ENCODE measurements around the gene KCNS1. TPM values are rescaled to one million over a fixed set of nuclear protein-coding genes. Genes with fewer than 3 reads are reported as not detected.
"Not testable (repeated sequence)": the region's sequence is repeated elsewhere in the genome, so short reads cannot be mapped to it uniquely, and the experiment has no call there.

The KCNS1 gene, protein sequence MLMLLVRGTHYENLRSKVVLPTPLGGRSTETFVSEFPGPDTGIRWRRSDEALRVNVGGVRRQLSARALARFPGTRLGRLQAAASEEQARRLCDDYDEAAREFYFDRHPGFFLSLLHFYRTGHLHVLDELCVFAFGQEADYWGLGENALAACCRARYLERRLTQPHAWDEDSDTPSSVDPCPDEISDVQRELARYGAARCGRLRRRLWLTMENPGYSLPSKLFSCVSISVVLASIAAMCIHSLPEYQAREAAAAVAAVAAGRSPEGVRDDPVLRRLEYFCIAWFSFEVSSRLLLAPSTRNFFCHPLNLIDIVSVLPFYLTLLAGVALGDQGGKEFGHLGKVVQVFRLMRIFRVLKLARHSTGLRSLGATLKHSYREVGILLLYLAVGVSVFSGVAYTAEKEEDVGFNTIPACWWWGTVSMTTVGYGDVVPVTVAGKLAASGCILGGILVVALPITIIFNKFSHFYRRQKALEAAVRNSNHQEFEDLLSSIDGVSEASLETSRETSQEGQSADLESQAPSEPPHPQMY
- polyA plus RNA-seq (ENCODE audit: insufficient read length in 10 of 10), result under 1 TPM in 9 of 10 donors, not detected in 1; 0.03 to 0.18 (median 0.07) TPM
- long read RNA-seq, donor 1, result 0 reads
- long read RNA-seq, donor 2, result 0 reads
- long read RNA-seq, donor 3, result 0 reads
- long read RNA-seq, donor 4, result 0 reads
- long read RNA-seq, donor 5, result 0 reads
- long read RNA-seq, donor 6, result 0 reads
- long read RNA-seq, donor 7, result 0 reads
- long read RNA-seq, donor 8, result 0 reads
- long read RNA-seq, donor 9, result 0 reads

DNA sequence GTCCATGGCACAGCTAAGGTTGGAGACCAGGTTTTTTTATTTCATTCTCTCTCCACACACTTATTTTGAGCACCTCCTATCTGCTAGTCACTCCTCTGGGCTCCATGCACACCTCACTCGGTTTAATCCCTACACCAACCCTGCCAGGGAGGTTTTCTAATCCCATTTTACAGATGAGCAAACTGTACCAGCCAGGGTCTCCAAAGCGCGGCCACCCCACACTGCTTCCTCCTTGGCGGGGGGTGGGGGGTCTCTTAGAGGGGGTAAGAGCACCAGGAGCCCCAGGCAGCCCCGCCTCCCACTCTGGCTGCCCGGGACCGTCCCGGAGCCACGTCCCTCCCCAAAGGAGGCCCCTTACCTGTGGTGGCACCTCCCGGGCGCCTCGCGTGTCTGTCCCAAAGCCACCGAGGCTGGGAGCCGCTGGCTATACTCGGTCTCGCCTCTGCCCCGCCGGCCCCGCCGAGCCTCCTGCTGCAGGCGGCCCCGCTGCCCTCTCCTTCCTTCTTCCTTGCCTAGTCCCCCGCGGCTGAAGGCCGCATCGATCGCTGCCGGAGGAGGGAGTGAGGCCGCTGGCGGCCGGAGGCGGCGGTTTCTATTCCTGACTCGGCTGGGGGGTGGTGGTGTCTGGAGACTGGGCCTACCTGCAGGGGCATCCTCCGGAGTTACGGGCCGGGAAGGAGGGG lies at the start of gene KCNS1:
KCNS1 (minus strand) TSS at position 565 of the 683 bp plus-strand sequence. CDS start 1,891 bp downstream, outside the sequence.
- no peak for DNase-seq

DNA sequence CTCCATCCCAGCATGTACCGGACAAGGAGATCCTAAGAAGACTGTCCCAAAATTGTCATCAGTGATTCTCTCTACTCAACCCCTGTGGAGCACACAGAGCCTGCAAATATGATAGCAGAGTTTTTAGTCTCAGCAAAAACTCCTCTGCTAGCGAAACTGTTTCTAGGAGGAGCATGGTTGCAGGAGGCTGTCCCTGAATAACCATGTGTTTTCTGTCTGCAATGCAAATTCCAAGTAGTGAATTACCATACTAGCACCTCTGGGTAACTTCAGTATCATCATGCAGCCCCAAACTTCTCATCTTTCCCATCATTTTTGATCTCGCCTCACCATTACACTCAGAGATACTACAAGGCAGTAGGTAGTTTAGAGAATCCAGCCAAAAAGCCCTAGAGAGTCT lies 48.1 kb upstream of the KCNS1 start:
- DNase-seq, result no peak

DNA sequence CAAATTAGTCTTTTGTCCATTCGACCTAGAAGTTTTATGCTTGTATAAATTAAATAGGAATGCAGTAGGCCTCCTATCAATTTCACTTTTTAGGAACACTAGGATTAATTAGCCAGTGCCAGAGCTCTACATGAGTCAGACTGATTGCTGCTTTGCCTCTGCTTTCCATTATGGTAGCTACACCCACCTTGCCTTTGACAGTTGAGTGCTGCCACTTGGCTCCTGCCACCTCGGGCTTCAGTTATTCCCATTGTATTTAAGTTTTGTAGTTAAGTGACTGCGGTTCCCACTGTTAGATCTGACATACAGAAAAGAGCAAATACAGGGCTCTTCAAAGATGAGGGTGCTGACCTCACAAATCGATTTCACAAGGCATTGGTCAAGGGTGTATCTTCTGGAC lies 39.9 kb upstream of the KCNS1 start:
- DNase-seq, result no peak

DNA sequence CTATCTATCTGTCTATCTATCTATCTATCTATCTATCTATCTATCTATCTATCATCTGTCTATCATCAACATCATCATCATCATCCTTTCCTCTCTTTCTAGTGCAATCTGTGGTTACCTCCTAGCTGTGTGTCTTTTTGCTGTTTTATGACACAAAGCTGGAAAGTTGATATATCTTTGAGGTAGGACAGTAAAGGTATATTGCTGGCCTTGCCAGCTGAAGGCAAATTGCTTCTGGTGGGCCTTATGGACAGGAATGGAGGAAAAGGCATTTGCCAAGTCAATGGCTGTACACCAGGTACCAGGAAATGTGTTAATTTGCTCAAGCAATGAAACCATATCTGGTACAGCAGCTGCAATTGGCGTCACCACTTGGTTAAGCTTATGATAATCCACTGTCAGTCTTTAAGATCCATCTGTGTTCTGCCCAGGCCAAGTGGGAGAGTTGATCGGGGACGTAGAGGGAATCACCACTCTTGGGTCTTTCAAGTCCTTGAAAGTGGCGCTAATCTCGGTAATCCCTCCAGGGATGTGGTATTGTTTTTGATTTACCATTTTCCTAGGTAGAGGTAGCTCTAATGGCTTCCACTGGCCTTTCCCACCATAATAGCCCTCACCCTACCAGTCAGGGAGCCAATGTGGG lies 38.9 kb upstream of the KCNS1 start:
- not testable (repeated sequence) for DNase-seq

DNA sequence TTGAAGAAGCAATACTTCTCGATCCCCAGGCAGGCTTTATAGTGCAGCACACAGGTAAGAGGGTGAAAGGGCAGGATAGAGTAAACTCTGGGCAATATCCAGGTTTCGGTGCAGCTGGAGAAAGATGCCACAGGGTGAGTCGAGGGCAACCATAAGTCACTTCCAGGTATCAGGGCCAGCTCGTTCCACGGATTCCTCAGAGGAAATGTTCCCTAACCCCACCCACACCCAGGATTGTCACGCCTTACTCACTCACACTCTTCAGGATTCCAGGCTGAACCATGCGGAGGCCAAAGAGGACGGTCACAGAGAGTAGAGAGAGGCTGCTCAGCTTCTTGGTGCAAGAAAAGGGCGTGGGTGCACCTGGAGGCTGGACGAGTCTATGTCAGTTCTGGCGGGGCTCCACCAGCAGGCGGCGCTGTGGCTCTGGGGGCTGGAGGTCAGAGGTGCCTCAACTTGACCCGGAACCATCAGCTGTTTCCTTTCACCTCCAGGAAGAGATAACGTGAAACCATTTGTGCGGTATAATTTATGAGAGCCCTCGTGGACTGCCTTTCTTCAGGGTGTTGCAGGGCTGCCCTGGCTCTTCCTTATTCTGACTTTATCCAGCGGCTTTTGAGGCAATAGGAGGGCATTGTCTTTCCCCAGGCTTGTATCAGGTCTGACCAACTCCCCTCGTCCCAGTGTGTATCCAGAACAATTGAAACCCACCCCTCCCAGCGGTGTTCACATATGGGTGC lies 37.8 kb upstream of the KCNS1 start:
- DNase-seq, result no peak

DNA sequence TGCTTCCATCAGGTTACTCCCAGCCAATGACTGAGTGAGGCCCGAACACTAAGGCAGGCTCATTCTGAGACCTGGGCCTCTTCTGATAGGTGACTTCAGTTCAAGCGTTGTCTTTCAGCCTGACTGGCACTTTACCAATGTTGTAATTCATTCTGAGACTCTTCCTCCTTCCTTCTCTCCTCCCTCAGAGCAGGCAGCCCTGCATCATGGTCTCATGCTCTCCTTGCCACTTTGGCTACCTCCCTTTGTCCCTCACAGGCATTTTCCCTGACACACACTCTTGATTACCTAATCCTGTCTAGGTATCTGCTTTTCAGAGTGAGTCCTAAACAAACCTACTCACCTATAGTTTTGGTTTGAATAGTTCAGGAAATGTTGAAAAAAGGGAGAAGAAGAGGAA lies 36.0 kb upstream of the KCNS1 start:
- DNase-seq, result no peak

DNA sequence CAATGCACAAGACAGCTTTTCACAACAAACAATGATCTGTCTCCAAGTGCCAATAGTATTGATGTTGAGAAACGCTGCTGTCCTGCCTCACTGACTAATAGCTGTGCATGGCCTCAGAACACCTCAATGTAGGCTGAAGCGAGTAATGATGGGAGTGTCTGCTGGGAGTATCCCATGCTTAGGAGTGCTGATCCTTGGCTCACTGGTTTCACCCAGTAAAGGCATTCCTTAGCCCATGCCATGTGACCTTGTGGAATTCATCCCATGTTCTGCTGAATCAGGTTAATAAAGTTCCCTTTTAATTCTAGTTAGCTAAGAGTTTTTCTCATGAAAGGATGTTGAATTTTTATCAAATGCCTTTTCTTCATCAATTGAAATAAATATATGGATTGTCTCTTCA lies 27.2 kb upstream of the KCNS1 start:
- DNase-seq, result no peak

DNA sequence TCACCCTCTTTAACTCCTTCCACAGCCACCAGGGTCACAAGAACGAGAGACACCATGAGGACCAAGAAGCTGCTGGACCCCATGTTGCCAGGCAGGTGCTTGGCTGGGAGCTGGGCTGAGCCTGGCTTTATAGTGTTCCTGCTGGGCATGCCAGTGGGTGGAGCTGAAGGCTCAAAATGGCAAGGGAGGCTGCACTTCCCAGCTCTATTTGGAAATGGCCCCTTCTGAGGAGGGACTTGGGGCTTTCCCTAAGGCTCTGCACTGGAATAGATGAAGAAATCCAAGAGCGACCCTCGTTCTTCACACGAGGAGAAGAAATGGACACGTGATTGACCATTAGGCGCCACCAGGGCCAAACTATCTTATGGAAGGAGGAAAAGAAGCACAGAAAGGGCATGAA lies 23.4 kb upstream of the KCNS1 start, which contains the start of gene WFDC12:
WFDC12 (minus strand) TSS at position 101 of the 400 bp plus-strand sequence; CDS start at position 83, 18 bp downstream.
- DNase-seq, result no peak

DNA sequence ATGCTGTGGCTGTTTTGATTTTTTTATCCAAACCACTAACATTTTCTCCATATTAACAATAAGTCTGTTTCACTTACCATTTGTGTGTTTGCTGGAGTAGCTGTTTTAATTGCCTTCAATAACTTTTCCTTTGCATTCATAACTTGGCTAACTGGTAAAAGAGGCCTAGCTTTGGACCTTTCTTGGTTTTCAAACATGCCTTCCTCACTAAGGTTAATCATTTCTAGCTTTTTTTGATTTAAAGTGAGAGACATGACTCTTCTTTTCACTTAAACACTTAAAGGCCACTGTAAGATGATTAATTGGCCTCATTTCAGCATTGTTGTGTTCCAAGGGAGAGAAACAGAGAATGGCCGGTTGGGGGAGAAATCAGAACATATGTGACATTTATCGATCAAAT lies 20.5 kb upstream of the KCNS1 start:
- DNase-seq, result no peak

DNA sequence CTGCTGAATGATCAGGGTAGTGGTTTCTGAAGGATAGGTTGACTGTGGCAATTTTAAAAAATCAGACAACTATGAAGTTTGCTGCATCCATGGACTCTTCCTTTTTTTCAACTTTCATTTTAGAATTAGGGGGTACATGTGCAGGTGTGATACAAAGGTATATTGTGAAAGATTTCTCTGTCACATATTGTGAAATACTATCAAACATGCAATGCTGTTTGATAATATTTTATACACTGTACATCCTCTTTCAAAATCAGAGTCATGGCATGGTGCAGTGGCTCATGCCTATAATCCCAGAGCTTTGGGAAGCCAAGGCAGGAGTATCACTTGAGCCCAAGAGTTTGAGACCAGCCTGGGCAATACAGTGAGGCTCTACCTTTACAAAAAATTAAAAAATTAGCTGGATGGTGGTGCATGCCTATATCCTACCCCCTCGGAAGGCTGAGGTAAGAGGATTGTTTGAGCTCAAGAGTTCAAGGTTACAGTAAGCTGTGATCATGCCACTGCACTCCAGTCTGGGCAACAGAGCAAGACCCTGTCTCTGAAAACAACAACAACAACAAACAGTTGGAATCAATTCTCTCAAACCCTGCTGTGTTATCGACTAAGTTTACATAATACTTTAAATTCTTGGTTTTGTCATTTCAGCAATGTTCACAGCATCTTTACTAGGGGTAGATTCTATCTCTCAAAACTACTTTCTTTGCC lies 18.8 kb upstream of the KCNS1 start:
- no peak for DNase-seq

DNA sequence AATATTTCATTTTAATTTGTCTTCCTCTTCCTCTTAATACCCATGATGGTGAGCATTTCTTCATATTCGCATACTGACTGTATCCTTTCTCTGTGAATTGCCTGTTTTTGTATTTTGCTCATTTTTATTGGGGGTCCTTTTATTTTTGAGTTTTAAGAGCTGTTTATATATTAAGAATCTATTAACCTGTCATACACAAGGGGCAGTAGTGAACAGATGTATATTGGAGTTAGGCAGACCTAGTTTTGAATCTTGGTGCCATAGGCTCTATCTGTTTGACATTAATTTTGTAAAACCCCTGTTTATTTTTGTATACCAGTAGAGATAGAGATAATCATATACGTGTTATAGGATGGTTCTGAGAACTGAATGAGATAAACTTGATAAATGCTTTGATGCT lies 17.1 kb upstream of the KCNS1 start:
- DNase-seq, result no peak

DNA sequence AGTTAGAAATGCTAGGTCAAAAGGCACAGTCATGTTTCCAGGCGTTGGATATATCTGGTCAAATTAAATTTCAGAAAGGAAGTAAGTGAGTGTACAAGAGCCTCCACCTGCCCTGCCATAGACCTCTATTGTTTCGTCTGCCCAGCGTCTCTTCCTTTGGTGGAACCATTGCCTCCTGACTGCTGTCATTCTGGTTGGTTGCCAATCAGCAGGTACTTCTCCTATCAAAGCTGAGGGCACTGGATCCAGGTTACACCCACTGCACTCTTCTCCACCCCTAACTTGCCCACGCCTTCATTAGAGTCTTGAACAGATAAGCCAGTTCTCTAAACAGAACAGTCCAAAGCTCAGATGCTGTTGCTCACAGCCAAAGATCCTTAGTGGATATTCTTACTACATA lies 16.7 kb upstream of the KCNS1 start:
- DNase-seq, result no peak

DNA sequence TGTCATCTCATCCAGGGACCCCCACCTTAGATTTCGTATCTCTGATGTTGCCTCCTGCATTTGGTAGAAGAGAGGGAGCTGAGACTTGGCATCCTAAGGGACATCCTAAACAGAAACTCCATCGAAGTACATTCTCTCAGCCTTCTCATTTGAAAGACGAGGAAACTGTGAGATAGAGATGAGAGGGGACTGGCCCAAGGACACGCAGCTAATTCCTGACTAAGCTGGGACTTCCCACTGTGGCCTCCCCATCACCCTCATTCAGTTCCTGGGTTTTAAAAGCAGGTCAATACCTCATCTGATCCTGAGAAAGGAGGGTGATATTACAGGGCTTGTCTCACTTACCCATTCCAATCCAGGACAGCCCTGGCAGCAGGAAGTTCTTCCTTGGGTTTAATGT lies 14.9 kb upstream of the KCNS1 start:
- no peak for DNase-seq

DNA sequence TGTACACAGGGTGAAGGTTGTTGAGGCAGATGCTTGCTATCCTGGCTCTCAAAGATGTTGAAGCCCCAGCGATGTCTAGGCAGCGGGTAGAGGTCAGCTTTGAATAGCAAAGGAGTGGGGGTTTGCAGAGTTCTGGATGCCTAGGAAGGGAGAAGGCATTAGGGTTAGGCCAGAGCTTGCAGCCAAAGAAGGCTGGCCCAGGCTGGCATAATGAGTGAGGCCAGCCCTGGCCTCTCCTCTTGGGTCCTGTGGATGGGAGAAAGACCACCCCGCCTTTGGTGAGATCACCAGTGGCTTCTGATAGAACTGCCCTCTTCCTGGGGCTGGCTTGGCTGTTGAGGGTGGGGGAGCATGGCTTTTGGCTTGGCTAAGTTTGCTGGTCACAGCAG lies 14.5 kb upstream of the KCNS1 start:
- DNase-seq, result no peak

DNA sequence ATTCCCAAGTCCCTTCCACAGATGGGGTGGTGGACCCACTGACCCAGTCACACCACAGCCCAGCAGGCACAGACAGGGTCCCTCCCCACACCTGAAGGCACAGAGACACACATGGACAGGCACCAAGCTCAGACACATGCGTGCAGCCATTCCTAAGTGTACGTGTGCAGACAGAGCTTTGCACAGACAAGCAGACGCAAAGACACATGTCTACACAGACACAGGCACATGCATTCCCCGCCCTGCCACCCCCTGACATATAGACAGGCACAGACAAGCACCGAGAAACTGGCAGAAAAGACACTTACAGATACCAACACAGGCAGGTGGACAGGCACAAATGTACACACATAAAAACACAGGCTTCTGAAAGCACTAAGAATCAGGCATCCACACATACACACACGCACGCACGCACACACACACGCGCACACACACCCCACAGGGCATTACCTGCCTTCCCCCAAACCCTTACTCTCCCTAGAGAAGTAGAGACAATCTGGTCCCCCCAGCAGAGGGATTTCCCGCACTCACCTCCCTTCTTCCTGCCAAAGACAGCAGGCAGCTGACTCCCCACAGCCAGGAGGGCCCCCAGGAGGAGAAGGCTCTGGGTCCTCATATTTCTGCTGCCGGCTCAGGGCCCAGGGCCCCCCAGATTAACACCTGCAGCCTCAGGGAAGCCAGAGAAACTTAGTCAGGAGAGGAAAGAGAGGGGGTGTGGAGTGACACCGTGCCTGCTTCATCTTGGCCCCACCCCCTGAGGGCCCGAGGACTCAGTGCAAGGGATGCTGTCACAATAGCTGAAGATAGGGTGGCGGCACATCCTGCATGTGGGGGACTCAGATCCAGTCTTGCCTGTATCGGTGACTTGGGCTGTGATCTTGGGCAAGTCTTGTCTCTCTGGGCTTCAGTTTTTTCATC lies 13.8 kb upstream of the KCNS1 start, which contains the start of gene WFDC5:
WFDC5 (minus strand) TSS at position 710 of the 921 bp plus-strand sequence; CDS start at position 619, 91 bp downstream.
- DNase-seq, result no peak

DNA sequence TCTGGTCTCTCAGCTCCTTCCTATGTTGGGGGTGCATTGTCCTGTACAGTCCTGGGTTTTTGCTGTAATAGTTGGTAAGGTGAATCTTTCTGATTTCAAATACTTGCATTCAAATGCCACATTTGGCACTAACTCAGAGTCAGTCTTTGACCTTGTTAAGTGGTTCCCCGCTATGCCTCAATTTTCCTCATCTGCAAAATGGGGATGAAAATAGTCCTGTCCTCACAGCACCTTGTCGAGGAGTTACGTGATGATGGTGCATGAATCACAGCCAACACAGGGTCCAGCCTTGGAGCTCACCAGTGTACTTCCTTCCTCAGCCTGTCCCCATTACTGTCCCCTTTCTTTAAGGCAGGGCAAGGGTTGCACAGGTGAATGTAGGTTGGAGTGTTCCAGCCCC lies 12.9 kb upstream of the KCNS1 start:
- no peak for DNase-seq

DNA sequence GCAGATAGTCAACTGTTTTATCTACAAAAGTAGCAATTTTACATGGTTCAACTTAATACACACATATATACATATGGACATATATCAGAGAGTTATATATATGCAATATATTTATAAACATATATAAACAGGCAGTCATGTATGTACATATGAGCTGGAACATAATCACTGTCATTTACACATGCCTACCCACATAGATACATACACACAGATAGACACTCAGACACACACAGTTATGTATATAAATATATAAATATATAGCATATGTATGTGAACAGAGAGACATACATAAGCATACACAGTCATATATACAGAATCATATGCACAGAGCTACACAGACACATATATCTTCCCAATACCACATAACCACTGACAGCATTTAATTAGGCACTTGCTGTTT lies 11.8 kb upstream of the KCNS1 start:
- DNase-seq, result no peak

DNA sequence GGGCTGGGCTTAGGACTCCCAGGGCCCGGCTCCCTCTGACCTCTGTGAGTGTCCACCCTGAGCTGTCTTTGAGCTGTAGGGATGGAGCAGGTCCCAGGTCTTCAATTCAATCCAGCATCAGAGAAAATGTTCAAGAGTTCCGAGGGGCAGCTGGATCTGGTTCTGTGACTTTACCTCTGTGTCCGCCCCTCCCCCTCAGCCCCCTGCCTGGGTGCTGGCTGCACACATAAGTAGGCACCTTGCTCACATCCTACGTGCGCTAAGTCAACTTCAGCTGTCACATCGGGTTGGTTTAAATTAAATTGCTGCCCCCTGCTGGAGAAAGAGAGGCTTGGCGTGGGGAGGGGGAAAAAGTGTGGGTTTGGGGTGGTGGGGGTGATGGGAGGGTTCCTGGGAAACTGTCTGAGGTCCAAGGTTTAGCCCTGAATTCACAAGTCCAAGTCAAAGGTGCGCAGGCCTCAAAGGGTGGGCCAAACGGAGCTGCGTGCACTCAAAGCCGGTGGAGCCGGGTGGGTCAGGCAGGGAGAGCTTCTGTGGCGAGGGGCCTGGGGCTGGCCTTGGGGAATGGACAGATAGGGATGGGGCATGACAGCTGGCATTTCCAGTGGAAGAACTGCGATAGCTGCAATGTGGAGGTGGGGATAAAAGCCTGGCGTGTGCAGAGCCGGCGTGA lies 11.0 kb upstream of the KCNS1 start:
- DNase-seq, result no peak

DNA sequence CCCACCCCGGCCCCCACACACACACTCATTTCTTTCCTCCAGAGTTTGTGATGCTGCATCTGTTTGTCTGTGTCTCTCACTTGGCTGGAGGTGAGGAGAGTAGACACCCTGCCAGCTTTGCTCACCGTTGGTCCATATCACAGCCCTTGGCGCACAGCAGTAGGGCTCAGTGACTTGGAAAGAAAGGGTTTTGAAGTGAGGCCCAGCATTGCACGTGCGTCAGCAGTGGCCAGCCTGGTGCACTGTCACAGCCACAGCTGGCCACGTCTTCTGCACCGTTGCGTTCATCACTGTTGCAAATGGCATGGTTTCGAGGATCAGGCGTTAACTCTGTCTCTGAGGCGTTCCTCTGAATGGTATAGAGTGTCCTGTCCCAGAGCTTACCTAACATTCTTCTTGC lies 10.4 kb upstream of the KCNS1 start:
- no peak for DNase-seq

Measured in muscle of back (tissue), 13 donors.